HG03460 (cell line): Measurements from ENCODE around the gene DHPS.
"Not testable (repeated sequence)": the region's sequence is repeated elsewhere in the genome, so short reads cannot be mapped to it uniquely, and the experiment has no call there.

Experiments
- ATAC-seq: cut with Tn5 transposase; IDR thresholded peaks from one replicate; pipeline ENCODE4 v1.9.1; 2021; ENCODE audit not compliant: unreplicated experiment

Gene DHPS

GRCh38 chr19:12647047-12647446 is 34.6 kb downstream of the DHPS start:
- ATAC-seq, result no peak

- ATAC-seq, result no peak
These were observed 35.1 kb downstream of the DHPS start for GRCh38 chr19:12646551-12646950.

- not testable (repeated sequence) for ATAC-seq
These were observed 38.0 kb downstream of the DHPS start for GRCh38 chr19:12643716-12644115.

GRCh38 chr19:12642506-12642905 is 39.2 kb downstream of the DHPS start:
- no peak for ATAC-seq

- ATAC-seq, result no peak
These were observed 40.2 kb downstream of the DHPS start for GRCh38 chr19:12641456-12641855.

GRCh38 chr19:12639901-12640613 is 41.6 kb downstream of the DHPS start:
- no peak for ATAC-seq

- ATAC-seq, result no peak
These were observed 43.0 kb downstream of the DHPS start for GRCh38 chr19:12638611-12639182.

GRCh38 chr19:12636631-12637030 is 45.0 kb downstream of the DHPS start:
- ATAC-seq, result no peak

GRCh38 chr19:12629215-12629614 is 52.5 kb downstream of the DHPS start:
- ATAC-seq, result no peak

- ATAC-seq, result no peak
These were observed 53.3 kb downstream of the DHPS start for GRCh38 chr19:12628040-12629022.

- no peak for ATAC-seq
These were observed 54.7 kb downstream of the DHPS start for GRCh38 chr19:12626958-12627357.
